Endothelial cell of umbilical vein (primary cell): Measurements from ENCODE around the gene ZBTB7C. TPM values are rescaled to one million over a fixed set of nuclear protein-coding genes. Genes with fewer than 3 reads are reported as not detected.

ENCODE experiments used
- BruUV-seq: library from RNA; stranded (reverse); fragments of 400-500 nt; replicated peaks from 2 replicates; lab custom pipeline; 2021; lab: Mats Ljungman, UMichigan
- CTCF ChIA-PET: fragments of 300-600, 350-600 bp; sonication (Branson Sonifier 250); formaldehyde crosslinking; loops from one replicate; lab custom pipeline; 2021; ENCODE audit warnings: antibody characterized with exemption, inconsistent platforms; lab: Charles Lee
- POLR2A ChIA-PET: fragments of 300-600, 350-600 bp; sonication (Branson Sonifier 250); formaldehyde crosslinking; loops from one replicate; lab custom pipeline; 2021; ENCODE audit warnings: antibody characterized with exemption, inconsistent platforms; lab: Charles Lee
- DNase-seq: peaks from one replicate; pipeline ENCODE4 v3.0.0-alpha.2; 2011; ENCODE audit warnings: low read depth, low spot score
- FAIRE-seq: peaks from 2 replicates; lab custom pipeline; 2011; peaks lifted over from hg19 to GRCh38; lab: Jason Lieb, UNC
- H2AFZ ChIP-seq: 2 replicates; pipeline ENCODE4 v1.6.0; 2012; ENCODE audit warnings: low read depth, low read length, control low read depth, inconsistent platforms
- H3K27ac ChIP-seq: 2 replicates; pipeline ENCODE4 v1.5.1; 2011; ENCODE audit warnings: low read depth, mild to moderate bottlenecking, control low read depth, low read length, moderate library complexity; ENCODE audit not compliant: insufficient read depth
- H3K27me3 ChIP-seq, 2 experiments: 2 replicates each; pipeline versions ENCODE4 v1.6.0 to v1.6.1; 2011; ENCODE audit warnings: low read length in 2 of 2, mixed read lengths in 1 of 2; ENCODE audit not compliant: control insufficient read depth in 2 of 2, insufficient read depth in 2 of 2
- H3K36me3 ChIP-seq, 2 experiments: 2 replicates in 1 of 2; 3 replicates in 1 of 2; pipeline ENCODE4 v1.5.1; 2011; ENCODE audit warnings: low read length in 2 of 2, mild to moderate bottlenecking in 1 of 2, moderate library complexity in 1 of 2; ENCODE audit not compliant: control insufficient read depth in 2 of 2, insufficient read depth in 2 of 2; ENCODE audit errors: extremely low read depth in 1 of 2
- H3K4me1 ChIP-seq: 3 replicates; pipeline ENCODE4 v1.5.1; 2011; ENCODE audit warnings: mild to moderate bottlenecking, low read length; ENCODE audit not compliant: control insufficient read depth, insufficient read depth; ENCODE audit errors: extremely low read depth
- H3K4me2 ChIP-seq: 2 replicates; pipeline ENCODE4 v1.6.1; 2011; ENCODE audit warnings: low read length, control low read depth, mixed read lengths; ENCODE audit not compliant: insufficient read depth
- H3K4me3 ChIP-seq, 3 experiments: fragments of 200-600 bp in 1 of 3; sonication (generic), shearing (Covaris generic) in 1 of 3; replicated peaks in 1 of 3; 2 replicates each; pipeline ENCODE4 v1.5.1; 2011 to 2016; ENCODE audit warnings: control low read depth in 3 of 3, low read length in 3 of 3, mild to moderate bottlenecking in 2 of 3, inconsistent platforms in 1 of 3, low read depth in 1 of 3, moderate library complexity in 1 of 3; ENCODE audit not compliant: insufficient read depth in 1 of 3
- H3K79me2 ChIP-seq: 2 replicates; pipeline ENCODE4 v1.6.0; 2012; ENCODE audit warnings: low read length, inconsistent platforms; ENCODE audit not compliant: control insufficient read depth, insufficient read depth
- H3K9ac ChIP-seq: replicated peaks from 2 replicates; pipeline ENCODE3; 2011; ENCODE audit warnings: low read length, control low read depth; ENCODE audit not compliant: insufficient read depth; ENCODE audit errors: extremely low read depth
- H3K9me1 ChIP-seq: replicated peaks from 3 replicates; pipeline ENCODE4 v1.6.0; 2011; ENCODE audit warnings: mild to moderate bottlenecking, low read length; ENCODE audit not compliant: control insufficient read depth, insufficient read depth; ENCODE audit errors: extremely low read depth
- H3K9me3 ChIP-seq: replicated peaks from 2 replicates; pipeline ENCODE4 v1.5.1; 2012; ENCODE audit warnings: low read length, inconsistent platforms; ENCODE audit not compliant: control insufficient read depth, insufficient read depth
- H4K20me1 ChIP-seq: replicated peaks from 2 replicates; pipeline ENCODE3; 2011; ENCODE audit warnings: mild to moderate bottlenecking, low read length; ENCODE audit not compliant: control insufficient read depth, insufficient read depth; ENCODE audit errors: extremely low read depth
- CTCF ChIP-seq, 2 donors: IDR thresholded peaks; 1 replicate in 1 of 2; 2 replicates in 1 of 2; pipeline ENCODE4 v1.5.1; 2011; ENCODE audit warnings: low read length in 2 of 2, mild to moderate bottlenecking in 2 of 2, moderate library complexity in 2 of 2, control low read depth in 1 of 2, inconsistent platforms in 1 of 2, low read depth in 1 of 2; ENCODE audit not compliant: insufficient read depth in 1 of 2; ENCODE audit errors: extremely low read depth in 1 of 2
- EZH2 ChIP-seq: IDR thresholded peaks from 2 replicates; pipeline ENCODE4 v1.6.1; 2012; ENCODE audit warnings: borderline replicate concordance, low read depth, mild to moderate bottlenecking, moderate library complexity, low read length, inconsistent platforms; ENCODE audit not compliant: severe bottlenecking
- FOS ChIP-seq: IDR thresholded peaks from 2 replicates; pipeline ENCODE4 v1.6.1; 2011; ENCODE audit warnings: mild to moderate bottlenecking, low read length, moderate library complexity, borderline replicate concordance; ENCODE audit not compliant: insufficient read depth
- GATA2 ChIP-seq: IDR thresholded peaks from 2 replicates; pipeline ENCODE4 v1.7.0; 2011; ENCODE audit warnings: low read depth, mild to moderate bottlenecking, moderate library complexity, mixed read lengths, low read length; ENCODE audit not compliant: insufficient read length, insufficient read depth
- JUN ChIP-seq: IDR thresholded peaks from 2 replicates; pipeline ENCODE4 v1.6.1; 2011; ENCODE audit warnings: borderline replicate concordance, low read depth; ENCODE audit not compliant: insufficient read length, insufficient read depth
- MAX ChIP-seq: IDR thresholded peaks from 2 replicates; pipeline ENCODE4 v1.6.1; 2011; ENCODE audit not compliant: insufficient read depth, insufficient read length
- MYC ChIP-seq: IDR thresholded peaks from one replicate; pipeline ENCODE4 v1.6.1; 2011; ENCODE audit warnings: mild to moderate bottlenecking, low read depth, low read length
- POLR2A ChIP-seq: IDR thresholded peaks from 2 replicates; pipeline ENCODE4 v1.6.1; 2012; ENCODE audit warnings: low read depth, mild to moderate bottlenecking, control low read depth, low read length
- POLR2AphosphoS5 ChIP-seq: IDR thresholded peaks from 2 replicates; pipeline ENCODE4 v1.6.1; 2012; ENCODE audit warnings: low read depth, mild to moderate bottlenecking, control low read depth, low read length, moderate library complexity; ENCODE audit not compliant: insufficient read depth
- dilution Hi-C: fragments of 300-500 bp; cut with MboI; formaldehyde crosslinking; loops from one replicate; pipeline ENCODE4 v1.15.0; 2019; ENCODE audit warnings: low sequenced_read_pairs; ENCODE audit not compliant: extremely low pct_ligation_motif_present
- intact Hi-C: fragments of 100-400 bp; cut with micrococcal nuclease; formaldehyde crosslinking; loops from one replicate; pipeline ENCODE4 v1.10.0; 2022
- polyA plus RNA-seq, 4 experiments: library from polyadenylated mRNA; depleted of rRNA in 3 of 4; stranded (reverse) in 3 of 4; unstranded in 1 of 4; fragments of >200 nt; gene quantifications; 2 replicates each; pipeline versions ENCODE4 v1.2.1 to v1.2.3, GENCODE V29; 2011 to 2012; ENCODE audit warnings: missing spikeins in 1 of 4
- total RNA-seq: library from RNA; stranded (reverse); gene quantifications from 2 replicates; pipeline ENCODE4 v1.2.3, GENCODE V29; 2021

ZBTB7C gene
- total and polyA plus RNA-seq, 2 donors (not counting 3 experiments of a cell fraction or from before 2014, with no cell fraction given) = not detected

- Histone ChIP-seq H4K20me1 (no peaks in the 10 kb centered on the region), H3K4me2 (no peak overlapping the region), H3K79me2 (no peaks in the 10 kb centered on the region), H3K4me1 (no peaks in the 10 kb centered on the region), H3K9me1 (no peaks in the 10 kb centered on the region), H3K36me3 (no peaks in the 10 kb centered on the region), H2AFZ (no peak overlapping the region), H3K4me3 (no peak overlapping the region), H3K27ac (no peak overlapping the region), H3K9ac (no peak overlapping the region), H3K9me3 (no peaks in the 10 kb centered on the region), H3K27me3 (peaks cover 3 to 6% of the 10 kb centered on the region in 2 experiments)
- no peak for TF ChIP-seq GATA2
- no peak for TF ChIP-seq FOS
- no peak for TF ChIP-seq CTCF (IDR thresholded peaks at IDR 0.05; ENCODE audit: extremely low read depth in 1 of 2, insufficient read depth in 1 of 2, low read depth in 1 of 2, low read length in 2 of 2)
- no peak for TF ChIP-seq MAX
- no peak for TF ChIP-seq POLR2AphosphoS5
- TF ChIP-seq POLR2A = no peak
- TF ChIP-seq JUN = no peak
- no peak for TF ChIP-seq MYC
- TF ChIP-seq EZH2 = no peak
- intact Hi-C loops = no loop called here
- POLR2A ChIA-PET = no interaction called here
- no peak for FAIRE-seq
- CTCF ChIA-PET = no interaction called here
- no TSS peak for BruUV-seq
- dilution Hi-C loops = no loop called here
- DNase-seq = no peak
Observed at GRCh38 chr18:47981320-47981719, 427.9 kb downstream of the ZBTB7C start.
